Activated T-cell treated with anti-CD3 and anti-CD28 coated beads for 48 hours (primary cell): ENCODE data around the gene HIBCH.
"Not testable (repeated sequence)": the region's sequence is repeated elsewhere in the genome, so short reads cannot be mapped to it uniquely, and the experiment has no call there.

Source experiments
- DNase-seq: peaks from one replicate; pipeline ENCODE4 v3.0.0-alpha.2; 2020; ENCODE audit warnings: low read depth

HIBCH gene

GRCh38 chr2:190235101-190235500 is 84.5 kb downstream of the HIBCH start:
- no peak for DNase-seq

- not testable (repeated sequence) for DNase-seq
Measured at GRCh38 chr2:190223989-190224388, 95.6 kb downstream of the HIBCH start.

- DNase-seq: not testable (repeated sequence)
Measured at GRCh38 chr2:190222745-190223144, 96.9 kb downstream of the HIBCH start.

- DNase-seq: no peak
Measured at GRCh38 chr2:190221429-190221828, 98.2 kb downstream of the HIBCH start.

- DNase-seq: no peak
Measured at GRCh38 chr2:190219186-190219585, 100.4 kb downstream of the HIBCH start.

GRCh38 chr2:190217616-190218015 is 102.0 kb downstream of the HIBCH start:
- DNase-seq: no peak

- DNase-seq: no peak
Measured at GRCh38 chr2:190216829-190217228, 102.8 kb downstream of the HIBCH start.

GRCh38 chr2:190215620-190216019 is 104.0 kb downstream of the HIBCH start:
- DNase-seq: no peak

- no peak for DNase-seq
Measured at GRCh38 chr2:190214426-190215194, 105.0 kb downstream of the HIBCH start.

GRCh38 chr2:190213441-190214335 is 105.9 kb downstream of the HIBCH start:
- DNase-seq: no peak

GRCh38 chr2:190210471-190210870 is 109.2 kb downstream of the HIBCH start:
- no peak for DNase-seq

- DNase-seq: no peak
Measured at GRCh38 chr2:190209559-190209958, 110.1 kb downstream of the HIBCH start.

- DNase-seq: no peak
Measured at GRCh38 chr2:190207930-190208329, 111.7 kb downstream of the HIBCH start.

- no peak for DNase-seq
Measured at GRCh38 chr2:190205657-190206056, 114.0 kb downstream of the HIBCH start.

- no peak for DNase-seq
Measured at GRCh38 chr2:190202604-190203003, 117.0 kb downstream of the HIBCH start.

GRCh38 chr2:190202018-190202417 is 117.6 kb downstream of the HIBCH start:
- DNase-seq: no peak

GRCh38 chr2:190200603-190201002 is 119.0 kb downstream of the HIBCH start:
- DNase-seq: no peak

GRCh38 chr2:190199530-190199929 is 120.1 kb downstream of the HIBCH start:
- DNase-seq: no peak

GRCh38 chr2:190199109-190199508 is 120.5 kb downstream of the HIBCH start:
- no peak for DNase-seq

GRCh38 chr2:190197143-190197720 is 122.4 kb downstream of the HIBCH start:
- no peak for DNase-seq

- no peak for DNase-seq
Measured at GRCh38 chr2:190190507-190191162, 129.0 kb downstream of the HIBCH start.

GRCh38 chr2:190188289-190188688 is 131.3 kb downstream of the HIBCH start:
- no peak for DNase-seq
